Liver (tissue), 9 donors: Measurements from ENCODE around the gene CLMN. TPM values are rescaled to one million over a fixed set of nuclear protein-coding genes. Genes with fewer than 3 reads are reported as not detected.

ENCODE experiments used
- DNase-seq: peaks from one replicate; pipeline ENCODE4 v3.0.0-alpha.2; 2017; ENCODE audit warnings: low spot score
- H3K27ac ChIP-seq, 2 donors: one replicate each; pipeline ENCODE4 v1.7.0; 2013; ENCODE audit warnings: inconsistent platforms in 2 of 2, low read length in 2 of 2, control low read depth in 1 of 2, low read depth in 1 of 2, mild to moderate bottlenecking in 1 of 2
- H3K27me3 ChIP-seq, 4 donors: one replicate each; pipeline versions ENCODE4 v1.6.1 to v1.7.0; 2013; ENCODE audit warnings: low read length in 3 of 4, inconsistent platforms in 1 of 4, mild to moderate bottlenecking in 1 of 4, moderate library complexity in 1 of 4; ENCODE audit not compliant: control insufficient read depth in 4 of 4, insufficient read depth in 4 of 4
- H3K36me3 ChIP-seq, 4 donors: one replicate each; pipeline versions ENCODE4 v1.6.1 to v1.7.0; 2013; ENCODE audit warnings: low read length in 3 of 4, mild to moderate bottlenecking in 3 of 4, low read depth in 1 of 4, moderate library complexity in 1 of 4; ENCODE audit not compliant: control insufficient read depth in 4 of 4, insufficient read depth in 3 of 4
- H3K4me1 ChIP-seq, 4 donors: one replicate each; pipeline versions ENCODE4 v1.6.1 to v1.7.0; 2013; ENCODE audit warnings: low read length in 3 of 4, mild to moderate bottlenecking in 3 of 4, moderate library complexity in 1 of 4; ENCODE audit not compliant: control insufficient read depth in 4 of 4, insufficient read depth in 4 of 4
- H3K4me3 ChIP-seq, 3 donors: one replicate each; pipeline versions ENCODE4 v1.6.1 to v1.7.0; 2013; ENCODE audit warnings: low read length in 3 of 3, control low read depth in 1 of 3, low read depth in 1 of 3, mild to moderate bottlenecking in 1 of 3
- H3K9ac ChIP-seq, 2 donors: one replicate each; pipeline ENCODE4 v1.7.0; 2013; ENCODE audit warnings: low read length in 2 of 2, mild to moderate bottlenecking in 2 of 2, moderate library complexity in 2 of 2, control low read depth in 1 of 2, low read depth in 1 of 2
- H3K9me3 ChIP-seq, 4 donors: one replicate each; pipeline versions ENCODE4 v1.6.1 to v1.7.0; 2013; ENCODE audit warnings: low read length in 3 of 4; ENCODE audit not compliant: control insufficient read depth in 4 of 4
- FOXA1 ChIP-seq: IDR thresholded peaks from 2 replicates; pipeline ENCODE4 v1.6.1; 2016; ENCODE audit warnings: antibody characterized with exemption
- FOXA2 ChIP-seq: IDR thresholded peaks from 2 replicates; pipeline ENCODE4 v1.6.1; 2016; ENCODE audit warnings: antibody characterized with exemption
- GABPA ChIP-seq, 2 donors: IDR thresholded peaks in 1 of 2; conservative IDR thresholded peaks in 1 of 2; 2 replicates each; pipeline ENCODE4 v1.6.1; 2016; ENCODE audit warnings: antibody characterized with exemption in 2 of 2, mild to moderate bottlenecking in 1 of 2, moderate library complexity in 1 of 2
- HNF4G ChIP-seq: IDR thresholded peaks from 2 replicates; pipeline ENCODE4 v1.6.1; 2016; ENCODE audit warnings: antibody characterized with exemption
- JUND ChIP-seq, 2 donors: IDR thresholded peaks; 2 replicates each; pipeline ENCODE4 v1.6.1; 2016; ENCODE audit warnings: antibody characterized with exemption in 2 of 2
- NR2F2 ChIP-seq: IDR thresholded peaks from 2 replicates; pipeline ENCODE4 v1.6.1; 2016; ENCODE audit warnings: antibody characterized with exemption
- RXRA ChIP-seq, 2 donors: IDR thresholded peaks; 2 replicates each; pipeline ENCODE4 v1.6.1; 2017 to 2018; ENCODE audit warnings: antibody characterized with exemption in 2 of 2, mild to moderate bottlenecking in 1 of 2
- SP1 ChIP-seq: IDR thresholded peaks from 2 replicates; pipeline ENCODE4 v1.6.1; 2018; ENCODE audit warnings: antibody characterized with exemption, mild to moderate bottlenecking
- TAF1 ChIP-seq: conservative IDR thresholded peaks from 2 replicates; pipeline ENCODE4 v1.6.1; 2016; ENCODE audit warnings: antibody characterized with exemption, mild to moderate bottlenecking
- YY1 ChIP-seq: IDR thresholded peaks from 2 replicates; pipeline ENCODE4 v1.6.1; 2016; ENCODE audit warnings: antibody characterized with exemption, mild to moderate bottlenecking
- WGBS: extraction: QIAGEN DNeasy Blood & Tissue Kit; methylation state at CpG from one replicate; pipeline ENCODE4 v1.1.7; 2013; 5-methylcytosine and 5-hydroxymethylcytosine counted together
- polyA plus RNA-seq, 2 donors: library from polyadenylated mRNA; stranded (reverse) in 1 of 2; unstranded in 1 of 2; fragments of 200-250 nt in 1 of 2; fragments of >200 nt in 1 of 2; fragmentation: Nextera tagmentation in 1 of 2; extraction: Ambion mirVana in 1 of 2; gene quantifications; one replicate each; pipeline versions ENCODE4 v1.2.1 to v1.2.3, GENCODE V29; 2013 to 2015
- total RNA-seq, 2 donors: library from RNA; depleted of rRNA; stranded (reverse); fragments of >200 nt; gene quantifications; one replicate each; pipeline ENCODE4 v1.2.3, GENCODE V29; 2014
- TF ChIP-seq, protein P1 (sequence below): IDR thresholded peaks from 2 replicates; pipeline ENCODE4 v1.6.1; 2016; ENCODE audit warnings: antibody characterized with exemption, mild to moderate bottlenecking
- TF ChIP-seq, protein P2 (sequence below): fragments of 150-350 bp; IDR thresholded peaks from 2 replicates; pipeline ENCODE4 v1.5.1; 2017; ENCODE audit warnings: improper control_type of control experiment, low read depth, low read length; ENCODE audit not compliant: missing input control
- TF ChIP-seq, protein P3 (sequence below): IDR thresholded peaks from 2 replicates; pipeline ENCODE4 v1.6.1; 2016; ENCODE audit warnings: antibody characterized with exemption
- TF ChIP-seq, protein P4 (sequence below): IDR thresholded peaks from 2 replicates; pipeline ENCODE4 v1.6.1; 2016; ENCODE audit warnings: antibody characterized with exemption
- TF ChIP-seq, protein P5 (sequence below): IDR thresholded peaks from 2 replicates; pipeline ENCODE4 v1.6.1; 2016; ENCODE audit warnings: antibody characterized with exemption
- donor health status: healthy.
- donor health status: healthy.
- donor health status: healthy.
- donor health status: healthy.
- donor health status: healthy.

Gene CLMN
- total and polyA plus RNA-seq, 4 donors: 6.0 to 41.1 (median 24.1) TPM

DNA sequence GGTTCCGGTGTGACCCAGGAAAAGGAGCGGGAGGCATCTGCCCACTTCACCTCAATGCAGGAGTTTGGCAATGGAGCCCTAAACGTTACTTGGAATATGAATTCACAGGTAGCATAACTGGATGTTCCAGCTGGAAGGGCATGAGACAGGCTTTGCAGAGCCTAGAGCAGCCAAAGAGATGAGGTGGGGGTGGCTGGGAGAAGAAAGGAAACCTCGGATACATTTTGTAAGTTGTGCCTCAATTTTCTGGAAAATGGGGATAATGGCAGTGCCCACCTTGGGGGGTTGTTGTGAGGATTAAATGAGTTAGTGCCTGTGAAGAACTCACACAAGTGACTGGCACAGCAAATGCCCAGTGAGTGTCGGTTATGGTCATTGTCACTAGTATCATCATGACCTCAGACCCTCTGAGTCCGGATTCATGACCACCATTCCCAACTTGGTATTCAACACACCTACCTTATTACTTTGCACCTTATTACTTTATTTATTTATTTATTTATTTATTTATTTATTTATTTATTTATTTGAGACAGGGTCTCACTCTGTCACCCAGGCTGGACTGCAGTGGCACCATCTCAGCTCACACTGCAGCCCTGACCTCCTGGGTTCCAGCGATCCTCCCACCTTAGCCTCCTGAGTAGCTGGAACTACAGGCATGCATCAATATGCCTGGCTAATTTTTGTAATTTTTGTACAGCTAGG is 56.0 kb downstream of the CLMN start:
- no peak for DNase-seq
- Histone ChIP-seq H3K9ac (no peak overlapping the region), H3K36me3 (no peaks in the 10 kb centered on the region), H3K4me1 (peaks cover 5 to 36% (median 19%) of the 10 kb centered on the region in 4 donors), H3K9me3 (no peaks in the 10 kb centered on the region), H3K4me3 (no peak overlapping the region), H3K27me3 (no peaks in the 10 kb centered on the region), H3K27ac (peak overlapping the region; percentile 75 to 78)
- WGBS: 94% methylated on average over 7 of the region's 7 CpGs
- TF ChIP-seq, protein P1, sequence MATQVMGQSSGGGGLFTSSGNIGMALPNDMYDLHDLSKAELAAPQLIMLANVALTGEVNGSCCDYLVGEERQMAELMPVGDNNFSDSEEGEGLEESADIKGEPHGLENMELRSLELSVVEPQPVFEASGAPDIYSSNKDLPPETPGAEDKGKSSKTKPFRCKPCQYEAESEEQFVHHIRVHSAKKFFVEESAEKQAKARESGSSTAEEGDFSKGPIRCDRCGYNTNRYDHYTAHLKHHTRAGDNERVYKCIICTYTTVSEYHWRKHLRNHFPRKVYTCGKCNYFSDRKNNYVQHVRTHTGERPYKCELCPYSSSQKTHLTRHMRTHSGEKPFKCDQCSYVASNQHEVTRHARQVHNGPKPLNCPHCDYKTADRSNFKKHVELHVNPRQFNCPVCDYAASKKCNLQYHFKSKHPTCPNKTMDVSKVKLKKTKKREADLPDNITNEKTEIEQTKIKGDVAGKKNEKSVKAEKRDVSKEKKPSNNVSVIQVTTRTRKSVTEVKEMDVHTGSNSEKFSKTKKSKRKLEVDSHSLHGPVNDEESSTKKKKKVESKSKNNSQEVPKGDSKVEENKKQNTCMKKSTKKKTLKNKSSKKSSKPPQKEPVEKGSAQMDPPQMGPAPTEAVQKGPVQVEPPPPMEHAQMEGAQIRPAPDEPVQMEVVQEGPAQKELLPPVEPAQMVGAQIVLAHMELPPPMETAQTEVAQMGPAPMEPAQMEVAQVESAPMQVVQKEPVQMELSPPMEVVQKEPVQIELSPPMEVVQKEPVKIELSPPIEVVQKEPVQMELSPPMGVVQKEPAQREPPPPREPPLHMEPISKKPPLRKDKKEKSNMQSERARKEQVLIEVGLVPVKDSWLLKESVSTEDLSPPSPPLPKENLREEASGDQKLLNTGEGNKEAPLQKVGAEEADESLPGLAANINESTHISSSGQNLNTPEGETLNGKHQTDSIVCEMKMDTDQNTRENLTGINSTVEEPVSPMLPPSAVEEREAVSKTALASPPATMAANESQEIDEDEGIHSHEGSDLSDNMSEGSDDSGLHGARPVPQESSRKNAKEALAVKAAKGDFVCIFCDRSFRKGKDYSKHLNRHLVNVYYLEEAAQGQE: no peak
- TF ChIP-seq, protein P2, sequence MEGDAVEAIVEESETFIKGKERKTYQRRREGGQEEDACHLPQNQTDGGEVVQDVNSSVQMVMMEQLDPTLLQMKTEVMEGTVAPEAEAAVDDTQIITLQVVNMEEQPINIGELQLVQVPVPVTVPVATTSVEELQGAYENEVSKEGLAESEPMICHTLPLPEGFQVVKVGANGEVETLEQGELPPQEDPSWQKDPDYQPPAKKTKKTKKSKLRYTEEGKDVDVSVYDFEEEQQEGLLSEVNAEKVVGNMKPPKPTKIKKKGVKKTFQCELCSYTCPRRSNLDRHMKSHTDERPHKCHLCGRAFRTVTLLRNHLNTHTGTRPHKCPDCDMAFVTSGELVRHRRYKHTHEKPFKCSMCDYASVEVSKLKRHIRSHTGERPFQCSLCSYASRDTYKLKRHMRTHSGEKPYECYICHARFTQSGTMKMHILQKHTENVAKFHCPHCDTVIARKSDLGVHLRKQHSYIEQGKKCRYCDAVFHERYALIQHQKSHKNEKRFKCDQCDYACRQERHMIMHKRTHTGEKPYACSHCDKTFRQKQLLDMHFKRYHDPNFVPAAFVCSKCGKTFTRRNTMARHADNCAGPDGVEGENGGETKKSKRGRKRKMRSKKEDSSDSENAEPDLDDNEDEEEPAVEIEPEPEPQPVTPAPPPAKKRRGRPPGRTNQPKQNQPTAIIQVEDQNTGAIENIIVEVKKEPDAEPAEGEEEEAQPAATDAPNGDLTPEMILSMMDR: no peak
- TF ChIP-seq SP1 (no peak), RXRA (IDR thresholded peaks at IDR 0.05) (no peak)
- TF ChIP-seq, protein P3, sequence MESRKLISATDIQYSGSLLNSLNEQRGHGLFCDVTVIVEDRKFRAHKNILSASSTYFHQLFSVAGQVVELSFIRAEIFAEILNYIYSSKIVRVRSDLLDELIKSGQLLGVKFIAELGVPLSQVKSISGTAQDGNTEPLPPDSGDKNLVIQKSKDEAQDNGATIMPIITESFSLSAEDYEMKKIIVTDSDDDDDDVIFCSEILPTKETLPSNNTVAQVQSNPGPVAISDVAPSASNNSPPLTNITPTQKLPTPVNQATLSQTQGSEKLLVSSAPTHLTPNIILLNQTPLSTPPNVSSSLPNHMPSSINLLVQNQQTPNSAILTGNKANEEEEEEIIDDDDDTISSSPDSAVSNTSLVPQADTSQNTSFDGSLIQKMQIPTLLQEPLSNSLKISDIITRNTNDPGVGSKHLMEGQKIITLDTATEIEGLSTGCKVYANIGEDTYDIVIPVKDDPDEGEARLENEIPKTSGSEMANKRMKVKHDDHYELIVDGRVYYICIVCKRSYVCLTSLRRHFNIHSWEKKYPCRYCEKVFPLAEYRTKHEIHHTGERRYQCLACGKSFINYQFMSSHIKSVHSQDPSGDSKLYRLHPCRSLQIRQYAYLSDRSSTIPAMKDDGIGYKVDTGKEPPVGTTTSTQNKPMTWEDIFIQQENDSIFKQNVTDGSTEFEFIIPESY: no peak

DNA sequence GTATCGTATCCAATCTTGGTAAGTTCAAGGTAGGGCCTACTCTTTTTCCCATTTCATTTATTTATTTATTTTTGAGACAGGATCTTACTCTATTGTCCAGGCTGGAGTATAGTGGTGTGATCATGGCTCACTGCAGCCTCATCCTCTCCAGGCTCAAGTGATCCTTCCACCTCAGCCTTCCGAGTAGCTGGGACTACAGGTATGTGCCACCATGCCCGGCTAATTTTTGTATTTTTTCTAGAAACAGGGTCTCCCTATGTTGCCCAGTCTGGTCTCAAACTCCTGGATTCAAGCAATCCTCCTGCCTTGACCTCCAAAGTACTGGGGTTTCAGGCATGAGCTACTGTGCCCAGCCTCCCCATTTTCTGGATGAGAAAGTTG is 57.2 kb downstream of the CLMN start:
- 93% methylated on average over 3 of the region's 3 CpGs for WGBS
- Histone ChIP-seq H3K9ac (peak overlapping the region in 1 of 2 donors; percentile 50), H3K4me3 (no peak overlapping the region), H3K27ac (peak overlapping the region; percentile 75 to 78), H3K4me1 (peaks cover 5 to 36% (median 19%) of the 10 kb centered on the region in 4 donors), H3K27me3 (no peaks in the 10 kb centered on the region), H3K36me3 (no peaks in the 10 kb centered on the region), H3K9me3 (no peaks in the 10 kb centered on the region)
- DNase-seq: no peak
- TF ChIP-seq FOXA1 (no peak), JUND (IDR thresholded peaks at IDR 0.05) (no peak), NR2F2 (no peak), TAF1 (no peak), GABPA (IDR thresholded peaks at IDR 0.05 in 1 of 2, conservative IDR thresholded peaks at IDR 0.05 in 1 of 2) (no peak), SP1 (no peak), FOXA2 (no peak), HNF4G (no peak), YY1 (no peak)
- TF ChIP-seq, protein P2: no peak
- TF ChIP-seq, protein P1: no peak
- TF ChIP-seq, protein P4, sequence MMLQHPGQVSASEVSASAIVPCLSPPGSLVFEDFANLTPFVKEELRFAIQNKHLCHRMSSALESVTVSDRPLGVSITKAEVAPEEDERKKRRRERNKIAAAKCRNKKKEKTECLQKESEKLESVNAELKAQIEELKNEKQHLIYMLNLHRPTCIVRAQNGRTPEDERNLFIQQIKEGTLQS: no peak
- TF ChIP-seq, protein P5, sequence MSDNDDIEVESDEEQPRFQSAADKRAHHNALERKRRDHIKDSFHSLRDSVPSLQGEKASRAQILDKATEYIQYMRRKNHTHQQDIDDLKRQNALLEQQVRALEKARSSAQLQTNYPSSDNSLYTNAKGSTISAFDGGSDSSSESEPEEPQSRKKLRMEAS: no peak
